ENCODE results near the gene NKD1.

The NKD1 gene

DNA sequence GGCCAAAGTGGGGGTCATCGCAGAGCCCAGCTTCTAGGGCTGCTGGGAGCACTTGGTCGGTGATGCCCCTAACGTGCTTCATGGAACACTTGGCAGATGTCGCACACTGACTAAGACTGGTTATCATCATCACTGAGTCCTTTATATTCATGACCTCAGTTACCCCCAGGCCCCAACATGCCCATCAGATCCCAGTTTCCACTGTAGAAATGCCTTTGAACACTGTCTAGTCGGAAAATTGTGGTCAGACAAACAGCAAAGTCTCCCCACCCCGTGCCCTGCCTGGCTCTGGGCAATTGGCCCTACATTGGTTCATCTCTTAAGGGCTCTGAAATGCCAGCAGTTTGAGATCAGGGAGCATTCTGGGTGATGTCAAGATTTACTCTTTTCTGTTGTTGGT, 51.3 kb downstream of the NKD1 start:
- no peak for DNase-seq (ENCODE audit: low read depth)

DNA sequence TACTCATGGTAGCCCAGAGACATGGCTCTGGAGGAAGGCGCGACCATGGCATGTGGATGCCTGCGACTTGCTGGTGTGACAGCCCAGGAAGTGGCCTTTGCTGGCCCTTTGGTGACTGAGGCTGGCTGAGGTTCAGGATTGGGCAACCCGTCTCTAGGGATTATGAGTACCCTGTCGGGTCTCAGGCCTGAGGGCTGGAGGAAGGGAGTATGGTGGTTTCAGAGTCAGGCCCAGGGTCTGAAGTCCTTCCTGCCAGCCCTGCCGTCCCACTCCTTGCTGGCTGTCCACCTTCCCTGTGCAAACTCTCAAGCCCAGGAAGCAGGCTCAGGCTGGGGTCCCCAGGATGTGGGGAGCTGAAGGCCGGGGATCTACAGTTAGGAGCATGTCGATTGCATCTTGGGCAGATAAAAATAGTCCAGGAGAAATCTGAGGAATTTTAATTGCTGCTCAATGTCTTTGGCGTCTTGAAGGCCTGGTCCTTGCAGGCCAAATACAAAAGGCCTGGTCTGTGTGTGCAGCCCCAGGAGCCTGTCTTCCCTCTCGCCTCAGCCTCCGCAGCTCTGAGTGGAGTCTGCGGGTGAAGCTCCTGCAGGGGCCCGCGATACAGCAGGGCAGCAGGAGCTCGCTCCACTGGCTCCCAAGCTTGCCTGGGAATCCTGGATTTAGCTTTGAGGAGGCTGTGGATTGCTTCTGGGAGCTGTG, 52.5 kb downstream of the NKD1 start:
- no peak for DNase-seq (ENCODE audit: low read depth)

DNA sequence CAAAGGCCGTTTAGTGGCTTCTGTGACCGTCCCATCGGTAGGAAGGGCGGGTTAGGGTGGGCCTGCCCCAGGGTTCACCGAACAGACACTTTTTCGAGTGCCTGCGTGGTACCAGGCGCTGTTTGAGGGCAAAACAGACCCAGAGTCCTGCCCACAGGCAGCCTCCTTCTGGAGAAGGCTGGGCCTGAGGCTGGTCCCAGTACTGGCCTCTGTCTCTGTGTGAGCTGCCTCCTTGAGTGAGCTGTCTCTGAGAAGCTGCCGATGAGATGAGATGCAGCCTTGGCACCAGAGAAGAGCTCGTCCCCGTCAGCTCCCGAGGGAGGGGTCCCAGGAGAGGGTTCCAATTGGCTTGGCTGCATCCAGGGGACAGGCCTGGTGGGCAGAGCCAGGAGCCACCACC, 53.1 kb downstream of the NKD1 start:
- DNase-seq (ENCODE audit: low read depth), result no peak

DNA sequence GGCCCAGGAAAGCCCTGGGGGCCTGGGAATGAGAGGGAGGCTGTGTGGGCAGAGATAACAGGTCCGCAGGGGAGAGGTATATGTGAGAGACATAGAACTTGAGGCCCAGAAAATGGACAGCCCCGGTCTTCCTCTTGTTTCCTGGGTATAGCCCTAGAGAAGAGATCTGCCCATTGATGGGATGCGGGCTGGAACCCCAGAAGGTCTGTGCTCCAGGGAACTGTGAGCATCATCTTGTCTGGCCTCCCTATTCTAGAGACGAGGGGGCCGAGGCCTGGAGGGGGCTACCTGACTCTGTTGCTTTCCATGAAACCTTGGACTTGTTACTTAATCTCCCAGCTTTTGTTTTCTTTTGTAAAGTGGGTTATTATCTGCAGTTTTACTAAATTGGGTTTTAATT, 53.9 kb downstream of the NKD1 start:
- DNase-seq (ENCODE audit: low read depth), result no peak

DNA sequence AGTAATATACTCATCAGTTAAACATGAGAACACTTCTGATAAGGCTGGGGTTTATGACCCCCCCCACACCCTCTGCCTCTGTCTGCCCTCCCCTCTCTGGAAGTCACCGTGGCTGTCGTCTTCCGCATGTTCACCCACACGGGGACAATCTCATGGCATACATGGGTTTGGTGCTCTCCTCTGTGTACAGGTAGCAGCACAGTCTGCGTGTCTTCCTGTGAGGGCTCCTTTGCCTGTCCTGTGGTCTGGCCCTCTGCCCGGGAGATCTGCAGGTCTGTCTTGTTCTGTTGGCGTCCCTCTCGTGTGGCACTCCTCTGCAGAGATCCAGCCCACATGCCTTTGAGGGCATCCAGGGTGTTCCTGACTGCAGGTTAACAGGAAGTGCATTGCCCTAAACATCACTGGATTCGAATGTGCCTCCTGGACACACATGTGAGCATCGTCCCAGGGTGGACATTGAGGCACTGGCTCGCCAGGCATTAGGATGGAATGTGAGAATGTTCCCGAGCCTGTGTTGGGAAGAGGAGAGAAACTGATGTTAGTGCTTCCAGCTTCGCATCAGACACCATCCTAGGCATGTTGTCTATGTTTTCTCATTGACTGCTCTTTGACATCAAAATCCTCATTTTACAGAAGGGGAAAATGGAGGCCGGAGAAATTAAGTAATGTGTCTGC, 54.5 kb downstream of the NKD1 start:
- no peak for DNase-seq (ENCODE audit: low read depth)

DNA sequence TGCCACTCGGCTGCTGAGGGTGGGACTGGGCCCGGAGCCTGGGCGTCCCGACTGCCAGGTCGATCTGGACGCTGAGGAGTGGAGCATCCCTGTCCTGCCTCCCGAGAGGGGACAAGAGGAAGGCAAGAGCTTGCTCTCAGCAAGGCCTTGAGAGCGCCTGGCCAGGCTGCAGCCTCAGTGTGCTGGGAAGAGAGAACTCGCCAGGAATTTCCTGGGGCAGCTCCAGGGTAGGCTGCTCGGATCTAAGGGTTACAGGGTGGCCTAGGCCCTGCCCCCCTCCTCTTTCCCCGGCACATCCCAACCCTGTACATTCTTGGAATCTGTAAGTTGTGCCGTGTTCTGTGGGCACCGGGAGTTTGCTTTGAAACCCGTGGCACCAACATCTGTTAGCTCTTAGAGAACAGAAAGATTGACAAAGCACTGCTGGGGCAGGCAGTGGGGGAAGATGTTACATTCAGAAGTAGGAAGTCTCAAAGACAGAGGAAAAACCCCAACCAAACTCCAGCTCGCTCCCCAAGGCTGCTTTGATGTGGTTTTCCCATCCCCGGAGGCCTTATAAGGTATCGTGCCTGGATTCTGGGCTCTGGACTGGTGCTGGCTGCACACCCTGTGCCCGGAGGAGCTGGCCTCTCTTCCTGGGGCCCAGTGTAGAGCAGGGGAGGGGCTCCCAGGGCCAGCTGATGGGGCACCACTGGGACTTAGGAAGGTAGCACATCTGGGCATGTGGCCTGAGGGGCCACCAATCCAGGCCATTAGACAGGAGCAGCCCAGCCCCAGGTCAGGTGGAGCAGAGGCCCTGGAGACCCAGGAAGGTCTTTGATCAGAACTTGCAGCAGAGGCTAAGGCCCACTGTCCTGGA, 55.2 kb downstream of the NKD1 start:
- peak; percentile 27 for DNase-seq (ENCODE audit: low read depth)

DNA sequence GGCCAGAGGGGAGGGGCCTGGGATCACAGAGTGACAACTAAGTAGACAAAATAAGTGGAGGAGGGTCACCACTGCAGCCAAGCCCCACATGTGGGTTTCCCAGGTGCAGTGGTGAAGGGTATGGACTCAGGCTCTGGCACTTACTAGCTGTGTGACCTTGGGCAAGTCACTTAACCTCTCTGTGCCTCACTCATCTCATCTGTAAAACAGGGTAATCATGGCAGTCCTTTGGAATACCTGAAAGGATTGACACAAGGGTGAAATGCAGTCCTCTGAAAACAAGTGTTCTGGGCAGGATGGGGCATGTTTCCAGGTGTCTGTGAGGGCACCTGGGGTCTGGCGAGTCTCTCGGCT, 55.8 kb downstream of the NKD1 start:
- DNase-seq (ENCODE audit: low read depth), result no peak

DNA sequence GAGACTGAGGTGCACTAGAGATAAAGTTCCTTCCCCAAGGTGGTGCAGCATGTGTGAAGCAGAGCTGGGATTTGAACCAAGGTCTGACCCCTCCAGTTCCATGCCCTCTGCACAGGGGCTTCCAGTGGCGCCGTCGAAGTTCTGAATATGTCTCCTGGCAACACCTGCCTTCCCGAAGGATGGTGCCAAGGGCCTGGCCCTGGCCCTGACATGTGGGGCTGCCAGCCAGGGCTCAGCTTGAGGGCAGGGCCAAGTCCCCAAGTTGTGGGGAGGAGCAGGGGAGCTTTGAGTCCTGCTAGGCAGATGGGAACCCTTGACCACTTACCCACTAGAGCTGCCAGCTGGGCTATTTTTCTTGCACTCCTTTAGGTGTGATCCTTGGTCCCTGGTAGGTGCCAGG, 56.4 kb downstream of the NKD1 start:
- DNase-seq (ENCODE audit: low read depth), result no peak

DNA sequence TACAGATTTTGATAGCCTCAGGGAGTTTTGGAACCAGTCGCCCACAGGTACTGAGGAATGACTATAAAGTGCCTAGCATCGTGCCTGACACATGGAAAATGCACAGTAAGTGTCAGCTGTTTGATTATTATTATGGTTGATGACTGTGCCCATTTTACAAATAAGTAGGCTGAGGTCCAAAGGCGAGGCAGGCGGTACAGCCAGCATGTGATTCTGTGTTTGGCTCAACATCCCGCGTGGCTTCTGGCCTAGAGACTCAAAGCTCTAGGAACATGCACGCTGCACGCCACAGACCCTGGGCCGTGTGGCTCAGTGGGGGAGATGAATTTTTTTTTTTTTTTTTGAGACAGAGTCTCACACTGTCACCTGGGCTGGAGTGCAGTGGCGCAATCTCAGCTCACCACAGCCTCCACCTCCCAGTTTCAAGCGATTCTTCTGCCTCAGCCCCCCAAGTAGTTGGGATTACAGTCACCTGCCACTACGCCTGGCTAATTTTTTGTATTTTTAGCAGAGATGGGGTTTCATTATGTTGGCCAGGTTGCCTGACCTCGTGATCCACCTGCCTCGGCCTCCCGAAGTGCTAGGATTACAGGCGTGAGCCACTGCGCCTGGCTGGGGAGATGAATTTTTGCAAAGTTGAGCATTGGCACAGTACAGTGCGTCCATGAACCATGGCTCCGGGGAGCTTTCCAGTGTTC, 57.7 kb downstream of the NKD1 start:
- DNase-seq (ENCODE audit: low read depth), result no peak

DNA sequence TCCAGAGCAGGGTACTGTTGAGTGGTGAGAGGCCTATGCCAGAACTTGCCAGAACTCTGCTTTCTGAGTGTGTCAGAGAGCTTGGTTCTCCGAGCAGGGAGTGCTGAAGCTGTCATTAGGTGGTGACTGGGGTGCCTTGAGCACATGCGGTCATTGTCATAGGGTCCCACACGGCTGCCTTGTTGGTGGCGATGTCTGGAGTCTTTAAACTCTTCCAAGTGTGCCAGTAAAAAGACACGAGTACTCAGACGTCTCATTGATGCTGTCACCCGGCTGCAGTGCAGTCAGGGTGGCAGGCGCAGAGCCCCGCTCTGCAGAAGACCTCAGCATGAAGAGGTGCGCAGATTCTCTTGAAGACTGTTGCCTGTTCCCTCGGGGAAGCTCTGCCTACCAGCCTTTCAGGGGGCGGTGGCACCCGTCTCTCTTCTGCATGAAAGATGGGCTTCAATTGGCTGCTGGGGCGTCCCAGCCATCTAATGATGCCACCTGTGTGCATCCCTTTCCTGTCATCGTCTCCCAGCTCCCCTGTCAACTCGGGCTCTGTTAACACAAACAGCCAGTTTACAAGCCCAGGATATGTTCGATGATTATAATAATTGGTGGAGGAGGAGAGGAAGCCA, 58.3 kb downstream of the NKD1 start:
- no peak for DNase-seq (ENCODE audit: low read depth)

DNA sequence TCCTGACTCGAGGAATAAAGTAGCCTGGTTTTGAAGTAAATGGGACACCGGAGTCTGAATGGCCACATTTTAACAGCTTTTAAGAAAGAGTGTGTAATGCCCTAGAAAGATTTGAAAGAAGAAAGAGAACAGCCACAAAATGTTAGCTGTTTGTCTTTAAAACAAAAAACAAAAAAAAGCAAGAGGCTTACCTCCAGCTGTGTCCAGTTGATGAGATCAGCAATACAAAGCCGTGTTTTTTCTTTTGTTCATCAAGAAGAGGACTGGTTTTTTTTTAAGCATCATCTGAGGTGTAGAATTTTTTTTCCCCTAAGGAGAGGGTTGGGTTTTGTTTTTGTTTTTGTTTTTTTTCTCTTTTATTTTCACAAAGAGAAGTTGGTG, 58.8 kb downstream of the NKD1 start:
- DNase-seq (ENCODE audit: low read depth), result no peak

DNA sequence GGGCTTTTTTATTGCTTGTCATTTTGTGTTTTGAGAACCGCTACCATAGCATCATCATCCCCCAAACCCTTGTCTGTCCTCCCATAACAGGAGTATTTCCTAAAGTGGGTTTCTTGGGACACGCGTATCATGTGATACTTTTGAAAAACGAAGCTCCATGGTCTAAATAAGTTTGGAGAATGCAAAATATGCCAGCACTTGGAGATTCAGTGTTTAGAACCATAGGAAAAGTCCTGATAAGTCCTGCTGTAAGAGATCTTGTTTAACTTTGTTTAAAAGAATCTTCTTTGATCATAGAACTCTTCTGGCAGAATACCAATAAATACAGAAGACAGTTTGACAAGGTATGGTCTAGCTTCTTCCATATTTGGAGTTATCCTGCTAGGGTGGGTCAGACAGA, 59.3 kb downstream of the NKD1 start:
- no peak for DNase-seq (ENCODE audit: low read depth)

DNA sequence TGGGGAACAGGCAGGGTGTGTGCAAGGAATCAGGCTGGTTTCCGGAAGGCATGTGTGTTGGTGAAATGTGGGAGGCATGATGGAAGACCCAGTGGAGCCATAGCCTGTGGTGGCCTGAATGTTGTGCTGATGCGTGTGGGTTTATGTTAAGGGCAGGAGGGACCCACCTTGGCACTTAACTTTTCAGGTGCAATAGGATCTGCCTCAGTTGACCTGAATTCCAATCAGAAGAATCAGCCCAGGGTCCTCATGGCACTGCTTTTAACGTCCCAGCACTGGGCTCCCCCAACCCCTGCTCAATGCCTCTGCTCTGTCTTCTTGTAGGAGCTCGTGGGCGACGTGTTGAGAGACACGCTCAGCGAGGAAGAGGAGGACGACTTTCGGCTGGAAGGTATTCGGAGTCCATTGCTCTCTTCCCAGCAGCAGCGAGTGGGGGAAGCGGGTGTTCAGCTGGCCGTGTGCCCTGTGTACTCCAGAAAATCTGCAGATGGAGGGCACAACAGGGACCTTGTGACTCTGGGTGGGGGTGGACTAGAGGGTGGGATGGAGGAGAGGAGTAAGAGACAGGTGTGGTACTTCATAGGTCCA, 59.9 kb downstream of the NKD1 start:
- no peak for DNase-seq (ENCODE audit: low read depth)

DNA sequence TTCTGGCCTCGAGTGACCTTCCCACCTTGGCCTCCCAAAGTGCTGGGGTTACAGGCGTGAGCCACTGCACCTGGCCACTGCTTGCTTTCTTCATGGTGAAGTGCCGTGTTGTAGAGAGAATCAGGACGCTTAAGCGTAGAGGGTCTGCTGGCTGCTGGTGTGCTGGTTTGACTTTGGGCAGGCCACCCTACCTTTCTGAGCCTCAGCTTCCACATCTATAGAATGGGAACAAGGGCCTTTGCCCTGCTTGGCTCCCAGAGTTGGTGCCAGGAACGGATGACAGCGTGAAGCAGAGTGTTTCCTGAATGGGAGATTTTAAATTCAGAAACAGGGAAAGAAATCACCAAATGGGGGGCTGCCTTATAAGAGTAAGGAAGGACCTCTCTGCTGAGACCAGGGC, 60.9 kb downstream of the NKD1 start:
- DNase-seq (ENCODE audit: low read depth), result no peak

DNA sequence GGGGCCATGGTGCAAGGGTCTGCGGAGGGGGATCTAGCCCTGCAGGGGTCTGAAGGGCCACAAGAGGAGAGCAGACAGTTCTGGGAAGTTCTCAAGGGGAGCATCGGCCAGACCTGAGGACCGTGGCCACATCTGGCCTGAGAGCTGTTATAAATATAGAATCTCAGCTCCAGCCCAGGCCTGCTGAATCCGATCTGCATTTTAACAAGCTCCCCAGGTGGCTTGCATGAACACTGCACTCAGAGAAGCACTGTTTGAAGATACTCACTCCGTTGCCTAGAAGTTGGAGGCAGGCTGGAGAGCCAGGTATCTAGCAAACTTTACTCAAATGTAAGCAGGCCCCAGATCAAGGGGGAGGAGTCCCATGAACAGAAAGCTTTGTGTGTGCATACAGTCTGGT, 61.3 kb downstream of the NKD1 start:
- DNase-seq (ENCODE audit: low read depth), result no peak

DNA sequence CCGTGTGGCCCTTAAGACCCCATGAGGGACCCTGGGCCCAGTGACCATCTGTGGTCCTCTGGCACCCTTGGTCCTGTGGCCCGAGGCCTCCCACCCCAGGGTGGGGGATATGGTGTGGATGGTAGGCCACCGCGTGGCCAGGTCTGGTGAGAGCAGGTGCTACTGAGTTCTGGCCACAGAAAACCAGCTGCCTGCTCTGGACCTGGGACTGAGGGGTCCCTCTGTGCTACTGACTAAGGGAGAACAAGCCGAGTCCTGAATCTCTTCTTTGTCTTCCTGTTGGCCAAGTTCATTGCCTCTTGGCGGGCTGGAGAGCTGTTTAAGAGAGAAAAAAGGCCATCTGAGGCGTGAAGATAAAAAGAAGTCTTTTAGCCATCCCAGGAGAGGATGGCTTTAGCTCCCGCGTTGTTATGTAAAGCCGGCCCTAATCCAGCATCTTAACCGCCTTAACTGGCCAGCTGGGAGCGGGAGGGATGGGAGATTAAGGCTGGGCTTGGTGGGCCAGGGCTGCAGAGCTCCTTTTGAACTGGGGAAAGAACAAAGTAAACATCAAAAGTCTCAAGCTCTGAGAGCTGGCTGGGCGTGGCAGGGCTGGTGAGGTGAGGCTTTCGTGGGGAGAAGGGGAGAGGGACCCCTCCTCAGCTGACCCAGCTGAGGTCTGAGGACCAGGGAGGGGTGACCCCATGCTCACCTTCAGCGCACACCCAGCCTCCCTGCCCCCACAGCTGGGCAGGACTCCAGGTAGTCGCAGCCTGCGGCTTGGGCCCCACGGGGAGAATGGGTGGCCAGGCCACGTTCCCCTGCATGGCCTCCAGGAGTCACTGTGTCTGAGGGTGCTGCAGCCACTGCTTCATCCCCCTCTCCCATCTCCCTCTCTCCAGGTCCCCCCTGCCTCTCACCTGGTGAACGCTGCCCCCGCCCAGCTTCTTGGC, 62.4 kb downstream of the NKD1 start:
- no peak for DNase-seq (ENCODE audit: low read depth)

DNA sequence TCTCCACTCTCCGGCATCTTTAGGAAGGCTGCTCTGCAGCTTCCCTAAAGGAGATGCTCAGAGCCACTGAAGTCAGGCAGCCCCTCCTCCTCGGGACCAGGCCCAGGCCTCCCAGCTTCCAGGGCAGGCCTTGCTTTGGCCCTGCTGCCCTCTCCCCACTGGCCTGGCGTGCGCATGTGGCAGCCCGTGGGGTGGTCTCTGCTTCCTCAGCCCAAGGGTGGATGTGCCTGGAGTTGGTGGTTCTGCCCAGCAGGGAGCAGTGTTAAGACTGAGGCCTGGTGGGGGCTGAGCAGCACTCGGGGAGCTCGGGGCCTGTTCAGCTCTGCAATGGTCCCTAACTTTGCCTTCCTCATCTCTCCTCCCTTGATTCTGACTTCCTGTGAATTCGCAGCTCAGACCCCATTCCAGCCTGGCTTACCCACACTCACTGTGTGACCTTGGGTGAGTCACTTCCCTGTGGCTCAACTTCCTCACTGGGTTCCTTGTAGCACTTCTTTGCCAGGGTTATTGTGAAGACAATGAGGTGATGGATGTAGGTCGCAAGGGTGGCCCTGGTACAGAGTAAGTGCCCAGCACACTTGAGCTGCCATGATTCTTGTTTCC, 63.2 kb downstream of the NKD1 start:
- peak; percentile 80 for DNase-seq (ENCODE audit: low read depth)

DNA sequence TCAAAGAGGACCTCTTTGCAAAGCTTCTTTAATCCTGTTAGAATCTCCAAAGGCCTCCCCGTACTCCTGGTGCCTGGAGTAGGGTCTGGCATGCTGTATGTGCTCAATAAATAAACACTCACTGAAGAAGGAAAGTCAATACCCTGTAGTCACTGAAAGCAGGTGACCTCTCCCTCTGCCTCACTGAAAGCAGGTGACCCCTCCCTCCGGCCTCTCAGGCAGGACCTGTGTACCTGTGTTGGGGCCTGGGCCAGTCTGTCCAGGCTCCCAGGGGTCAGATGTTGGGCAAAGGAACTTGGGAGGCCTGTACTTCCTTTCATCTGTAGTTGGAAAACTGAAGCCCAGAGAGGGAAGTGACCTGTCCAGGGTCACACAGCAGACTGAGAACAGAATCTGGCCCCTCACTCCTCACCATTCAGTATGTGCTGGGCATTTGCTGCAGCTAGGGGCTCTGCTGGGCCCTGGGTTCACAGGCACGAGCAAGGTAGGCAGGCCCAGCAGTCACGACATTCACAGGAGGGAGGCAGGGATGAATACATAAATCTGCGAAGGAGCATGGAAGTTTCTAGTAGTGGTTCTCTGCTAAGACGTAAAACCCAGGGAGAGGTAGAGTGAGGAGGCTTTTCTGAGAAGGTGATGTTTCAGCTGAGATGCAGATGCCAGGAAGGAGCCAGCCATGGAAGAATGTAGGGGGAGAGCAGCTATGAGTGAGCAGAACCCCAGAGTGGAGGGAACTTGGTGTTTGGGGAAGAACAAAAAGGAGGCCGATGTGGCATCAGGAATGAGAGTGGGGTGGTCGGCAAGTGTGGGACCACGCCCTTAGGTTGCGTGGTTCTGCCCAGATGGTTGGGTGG, 64.0 kb downstream of the NKD1 start:
- DNase-seq (ENCODE audit: low read depth), result no peak

DNA sequence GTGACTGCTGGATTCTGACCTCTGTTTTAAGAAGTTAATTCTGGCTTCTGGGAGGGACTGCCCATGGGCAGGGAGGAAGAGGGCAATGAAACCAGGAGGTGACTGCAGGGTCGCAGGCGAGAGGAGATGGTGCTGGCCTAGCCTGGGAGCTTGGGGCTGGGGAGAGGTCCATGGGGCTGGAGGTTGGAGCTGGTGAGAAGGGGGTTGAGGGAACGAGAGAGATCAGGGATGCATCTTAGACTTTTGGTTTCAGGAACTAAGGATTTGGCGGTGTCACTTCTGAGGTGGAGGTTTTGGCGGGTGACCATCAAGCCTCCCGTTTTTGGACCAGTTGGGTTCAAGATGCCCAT, 64.6 kb downstream of the NKD1 start:
- DNase-seq (ENCODE audit: low read depth), result no peak
